ENCODE results near the gene UNC13D. TPM values are rescaled to one million over a fixed set of nuclear protein-coding genes. Genes with fewer than 3 reads are reported as not detected.

Gene UNC13D
- total and polyA plus RNA-seq, 2 of the 4 experiments (the other 2 are of a cell fraction): under 0.01 to 0.31 TPM

DNA sequence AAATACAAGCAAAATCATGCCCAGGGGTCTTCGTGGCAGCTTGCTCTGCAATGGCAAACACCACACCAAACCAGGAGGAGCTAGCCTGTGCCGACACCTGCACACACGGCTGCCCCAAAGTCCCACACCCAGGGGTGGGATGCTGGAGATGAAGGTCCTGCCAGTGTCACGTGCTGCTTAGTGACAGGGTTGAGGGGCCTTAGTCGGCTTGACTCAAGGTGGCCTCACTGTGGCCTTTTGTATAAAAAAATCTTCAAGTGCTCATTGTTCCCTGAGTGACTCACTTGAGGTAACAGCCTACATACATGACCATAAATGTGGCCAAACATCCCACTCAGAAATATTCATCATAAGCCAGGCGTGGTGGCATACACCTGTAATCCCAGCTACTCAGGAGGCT, 45.2 kb upstream of the UNC13D start:
- Histone ChIP-seq H2AK9ac (replicated peaks; ENCODE audit: low read depth, low read length, poor library complexity) (peak overlapping the region; percentile 37), H3K56ac (ENCODE audit: extremely low read depth, insufficient read depth, low read length) (no peak overlapping the region), H3K18ac (ENCODE audit: low read depth, low read length) (no peak overlapping the region), H3K23ac (ENCODE audit: low read depth, low read length) (no peak overlapping the region), H3K79me1 (ENCODE audit: low read depth in 1 of 2, low read length in 2 of 2) (peaks cover 4 to 21% of the 10 kb centered on the region in 2 experiments; a peak in 2 of 4 replicates), H3K4me3 (ENCODE audit: insufficient read depth, low read depth, low read length) (no peak overlapping the region), H3K4ac (ENCODE audit: low read depth, low read length) (no peak overlapping the region), H4K5ac (ENCODE audit: low read depth, low read length) (no peak overlapping the region), H2AFZ (replicated peaks; ENCODE audit: low read length, poor library complexity) (no peak overlapping the region), H2AK5ac (ENCODE audit: low read depth, low read length) (no peak overlapping the region), H3K27ac (ENCODE audit: insufficient read depth, low read length) (no peak overlapping the region), H4K20me1 (ENCODE audit: insufficient read depth, low read length) (peaks cover 4% of the 10 kb centered on the region; the same call in 1 of the 2 replicates), H4K91ac (ENCODE audit: insufficient read depth, low read depth, low read length) (no peak overlapping the region), H2BK20ac (ENCODE audit: low read depth, low read length) (no peak overlapping the region), H3K14ac (replicated peaks; ENCODE audit: low read depth, low read length) (no peak overlapping the region), H4K8ac (ENCODE audit: low read depth in 2 of 2, low read length in 2 of 2) (no peak overlapping the region), H2BK15ac (ENCODE audit: low read depth, low read length) (no peak overlapping the region), H3K9me3 (ENCODE audit: control insufficient read depth, insufficient read depth, low read length) (no peaks in the 10 kb centered on the region), H2BK5ac (ENCODE audit: low read depth, low read length, poor library complexity, severe bottlenecking) (no peak overlapping the region), H2BK120ac (ENCODE audit: low read depth, low read length) (no peak overlapping the region), H3K36me3 (ENCODE audit: control insufficient read depth, insufficient read depth, low read length) (peaks cover 19% of the 10 kb centered on the region), H3K4me2 (ENCODE audit: low read depth, low read length) (no peak overlapping the region), H3K9me1 (ENCODE audit: insufficient read depth, low read length) (peaks cover 8% of the 10 kb centered on the region; the same call in 1 of the 2 replicates), H3K27me3 (ENCODE audit: control insufficient read depth, insufficient read depth, low read length) (no peaks in the 10 kb centered on the region), H3K9ac (ENCODE audit: low read depth, low read length) (no peak overlapping the region), H3K4me1 (ENCODE audit: control insufficient read depth, insufficient read depth, low read length) (no peaks in the 10 kb centered on the region)
- no CpG with 5 or more reads among the region's 6 CpGs for WGBS, 2 experiments (ENCODE audit: extremely low coverage in 2 of 2, insufficient read length in 1 of 2)
- ChIA-PET POLR2A (ENCODE audit: unreplicated experiment) (interaction anchor here (0.6 kb wide), 2 partner anchors 34 to 1085 kb away, joined by 3 to 6 read pairs; partner anchors contain the start of gene WBP2), CTCF (interaction anchor here (0.7 kb wide), 1 partner anchor 106 kb away, joined by 7 read pairs; no protein-coding TSS in a partner anchor)
- ATAC-seq (ENCODE audit: low read depth): no peak
- TF ChIP-seq MAZ (IDR thresholded peaks at IDR 0.05; ENCODE audit: borderline replicate concordance, low read depth, low read length) (no peak), CTCF (conservative IDR thresholded peaks at IDR 0.05; ENCODE audit: low read depth, low read length) (no peak), MXI1 (IDR thresholded peaks at IDR 0.05; ENCODE audit: borderline replicate concordance, low read depth, low read length) (no peak), CHD1 (IDR thresholded peaks at IDR 0.05; ENCODE audit: low read depth, low read length) (no peak), ELK1 (IDR thresholded peaks at IDR 0.05; ENCODE audit: borderline replicate concordance, low read depth, low read length) (no peak), FOS (IDR thresholded peaks at IDR 0.05; ENCODE audit: low read depth, low read length) (no peak), POLR2A (IDR thresholded peaks at IDR 0.05; ENCODE audit: low read depth, low read length) (no peak)
- intact Hi-C loops (cut with micrococcal nuclease): no loop called here
- in situ Hi-C loops (cut with MboI; ENCODE audit: low sequenced_read_pairs): no loop called here
- dilution Hi-C loops (cut with HindIII; ENCODE audit: low sequenced_read_pairs, unreplicated experiment): no loop called here
- no TSS peak for BruUV-seq (replicated peaks)
- no peak for DNase-seq

Data from IMR-90 (cell line).